H9 (cell line): ENCODE results near the gene AP2A2. TPM values are rescaled to one million over a fixed set of nuclear protein-coding genes. Genes with fewer than 3 reads are reported as not detected.

Experiments
- DNase-seq: peaks from one replicate; pipeline ENCODE4 v3.0.0-alpha.2; 2017
- H2AFZ ChIP-seq: one replicate; pipeline ENCODE4 v1.6.1; 2013; ENCODE audit warnings: mild to moderate bottlenecking, low read length, control low read depth, moderate library complexity
- H2AK5ac ChIP-seq: 2 replicates; pipeline ENCODE4 v1.6.1; 2013; ENCODE audit warnings: low read length, control low read depth, mixed read lengths; ENCODE audit not compliant: insufficient read length
- H2BK120ac ChIP-seq: one replicate; pipeline ENCODE4 v1.6.1; 2013; ENCODE audit warnings: low read depth, mild to moderate bottlenecking, low read length, control low read depth, inconsistent platforms; ENCODE audit not compliant: poor library complexity, severe bottlenecking
- H2BK12ac ChIP-seq: 2 replicates; pipeline ENCODE4 v1.6.1; 2013; ENCODE audit warnings: low read length, control low read depth, mixed read lengths, low read depth; ENCODE audit not compliant: insufficient read length
- H2BK15ac ChIP-seq: 2 replicates; pipeline ENCODE4 v1.6.1; 2013; ENCODE audit warnings: low read depth, low read length, control low read depth
- H2BK20ac ChIP-seq: one replicate; pipeline ENCODE4 v1.6.1; 2013; ENCODE audit warnings: low read depth, mild to moderate bottlenecking, low read length, control low read depth, inconsistent platforms; ENCODE audit not compliant: poor library complexity, severe bottlenecking
- H2BK5ac ChIP-seq: 2 replicates; pipeline ENCODE4 v1.6.1; 2013; ENCODE audit warnings: low read length, control low read depth, mixed read lengths; ENCODE audit not compliant: insufficient read length
- H3K14ac ChIP-seq: 2 replicates; pipeline ENCODE4 v1.6.1; 2013; ENCODE audit warnings: low read length, control low read depth; ENCODE audit not compliant: insufficient read depth
- H3K18ac ChIP-seq: 2 replicates; pipeline ENCODE4 v1.6.1; 2013; ENCODE audit warnings: low read depth, mild to moderate bottlenecking, mixed read lengths, low read length, control low read depth; ENCODE audit not compliant: insufficient read length
- H3K23ac ChIP-seq: 2 replicates; pipeline ENCODE4 v1.6.1; 2013; ENCODE audit warnings: low read length, control low read depth, mixed read lengths, low read depth; ENCODE audit not compliant: insufficient read length
- H3K23me2 ChIP-seq: 2 replicates; pipeline ENCODE4 v1.6.1; 2013; ENCODE audit warnings: low read depth, mild to moderate bottlenecking, mixed read lengths, low read length, control low read depth; ENCODE audit not compliant: insufficient read length, poor library complexity, severe bottlenecking
- H3K27ac ChIP-seq: 2 replicates; pipeline ENCODE4 v1.5.1; 2013; ENCODE audit warnings: low read length, control low read depth, mixed read lengths, low read depth; ENCODE audit not compliant: insufficient read length
- H3K27me3 ChIP-seq: 2 replicates; pipeline ENCODE4 v1.6.1; 2013; ENCODE audit warnings: low read length, control low read depth, inconsistent platforms; ENCODE audit not compliant: insufficient read depth
- H3K4ac ChIP-seq: 2 replicates; pipeline ENCODE4 v1.6.1; 2013; ENCODE audit warnings: low read depth, mild to moderate bottlenecking, control low read depth, inconsistent platforms, low read length, moderate library complexity
- H3K4me1 ChIP-seq: 2 replicates; pipeline ENCODE4 v1.6.1; 2013; ENCODE audit warnings: low read length, control low read depth, inconsistent platforms; ENCODE audit not compliant: insufficient read depth
- H3K4me2 ChIP-seq: 2 replicates; pipeline ENCODE4 v1.6.1; 2013; ENCODE audit warnings: low read length, control low read depth, mixed read lengths; ENCODE audit not compliant: insufficient read length, insufficient read depth
- H3K56ac ChIP-seq: 2 replicates; pipeline ENCODE4 v1.6.1; 2013; ENCODE audit warnings: low read depth, mild to moderate bottlenecking, mixed read lengths, low read length, control low read depth; ENCODE audit not compliant: insufficient read length
- H3K79me1 ChIP-seq: 2 replicates; pipeline ENCODE4 v1.6.1; 2013; ENCODE audit warnings: low read depth, mild to moderate bottlenecking, moderate library complexity, low read length, control low read depth, inconsistent platforms; ENCODE audit not compliant: insufficient read depth, poor library complexity, severe bottlenecking
- H3K79me2 ChIP-seq: 2 replicates; pipeline ENCODE4 v1.6.1; 2013; ENCODE audit warnings: low read length, control low read depth, inconsistent platforms; ENCODE audit not compliant: insufficient read depth
- H3K9ac ChIP-seq: 2 replicates; pipeline ENCODE4 v1.6.1; 2013; ENCODE audit warnings: low read length, control low read depth, mixed read lengths; ENCODE audit not compliant: insufficient read length; ENCODE audit errors: extremely low read depth
- H3K9me3 ChIP-seq: one replicate; pipeline ENCODE4 v1.6.1; 2013; ENCODE audit warnings: low read depth, low read length, inconsistent platforms; ENCODE audit not compliant: control insufficient read depth
- H3T11ph ChIP-seq: one replicate; pipeline ENCODE4 v1.6.1; 2013; ENCODE audit warnings: mild to moderate bottlenecking, low read length, control low read depth, inconsistent platforms
- H4K20me1 ChIP-seq: one replicate; pipeline ENCODE4 v1.6.1; 2013; ENCODE audit not compliant: control insufficient read depth, insufficient read length, insufficient read depth
- H4K5ac ChIP-seq: 2 replicates; pipeline ENCODE4 v1.6.1; 2013; ENCODE audit warnings: low read depth, mild to moderate bottlenecking, mixed read lengths, low read length, control low read depth; ENCODE audit not compliant: insufficient read length
- H4K8ac ChIP-seq: replicated peaks from 2 replicates; pipeline ENCODE4 v1.6.1; 2013; ENCODE audit warnings: low read length, control low read depth, mixed read lengths, low read depth; ENCODE audit not compliant: insufficient read length
- H4K91ac ChIP-seq: 2 replicates; pipeline ENCODE4 v1.6.1; 2013; ENCODE audit warnings: low read depth, mild to moderate bottlenecking, moderate library complexity, mixed read lengths, low read length, control low read depth; ENCODE audit not compliant: insufficient read length
- H3K27ac Mint-ChIP-seq, 3 experiments: 2 replicates in 2 of 3; 3 replicates in 1 of 3; pipeline ENCODE4 v1.8.0; 2020 to 2021; ENCODE audit warnings: mixed read lengths in 3 of 3, mild to moderate bottlenecking in 1 of 3, moderate library complexity in 1 of 3
- H3K27me3 Mint-ChIP-seq: 2 replicates; pipeline ENCODE4 v1.8.0; 2021; ENCODE audit warnings: low read depth, mild to moderate bottlenecking, moderate library complexity, mixed read lengths
- H3K36me3 Mint-ChIP-seq, 3 experiments: 2 replicates in 2 of 3; 3 replicates in 1 of 3; pipeline ENCODE4 v1.8.0; 2020 to 2021; ENCODE audit warnings: low read depth in 3 of 3, mixed read lengths in 3 of 3; ENCODE audit not compliant: insufficient read depth in 1 of 3
- H3K4me1 Mint-ChIP-seq, 2 experiments: 2 replicates each; pipeline ENCODE4 v1.8.0; 2020; ENCODE audit warnings: mixed read lengths in 2 of 2
- H3K4me3 Mint-ChIP-seq, 2 experiments: 2 replicates in 1 of 2; 3 replicates in 1 of 2; pipeline ENCODE4 v1.8.0; 2020 to 2021; ENCODE audit warnings: mild to moderate bottlenecking in 2 of 2, mixed read lengths in 2 of 2, moderate library complexity in 1 of 2
- H3K9me3 Mint-ChIP-seq, 2 experiments: 2 replicates in 1 of 2; 3 replicates in 1 of 2; pipeline ENCODE4 v1.8.0; 2020; ENCODE audit warnings: mild to moderate bottlenecking in 2 of 2, mixed read lengths in 2 of 2, moderate library complexity in 1 of 2
- CTCF ChIP-seq: fragments of 200-600 bp; sonication (generic); conservative IDR thresholded peaks from 3 replicates; pipeline ENCODE4 v1.8.0; 2021; ENCODE audit warnings: antibody characterized with exemption, mild to moderate bottlenecking
- WGBS: extraction: QIAGEN DNeasy Blood & Tissue Kit; methylation state at CpG from one replicate; pipeline ENCODE4 v1.1.7; 2013; ENCODE audit warnings: missing lambda C conversion rate, low lambda C conversion rate, mixed read lengths; ENCODE audit not compliant: insufficient read length; ENCODE audit errors: extremely low coverage; 5-methylcytosine and 5-hydroxymethylcytosine counted together
- total RNA-seq: library from RNA; stranded (reverse); gene quantifications from 2 replicates; pipeline ENCODE4 v1.2.1, GENCODE V29; 2021

Gene AP2A2
- total RNA-seq, 1 experiment from 2014 or later = 53.7 TPM

- no peaks in the 10 kb centered on the region for H3K79me1 ChIP-seq
- Mint-ChIP-seq H3K9me3 (no peaks in the 10 kb centered on the region), H3K27me3 (no peaks in the 10 kb centered on the region), H3K27ac (peak overlapping the region in 2 of 3 experiments; percentile 73 to 81; a peak in 4 of 7 replicates), H3K36me3 (peaks cover 10 to 62% (median 53%) of the 10 kb centered on the region in 3 experiments; a peak in 6 of 7 replicates), H3K4me1 (0 out of 4 replicates have a peak, but pooled peaks cover 0 to 3% of the 10 kb centered on the region in 2 experiments), H3K4me3 (no peak overlapping the region)
- H4K5ac ChIP-seq = no peak overlapping the region
- H3K4ac ChIP-seq = no peak overlapping the region
- no peak overlapping the region for H2AK5ac ChIP-seq
- no peak overlapping the region for H3K4me2 ChIP-seq
- H3K9ac ChIP-seq = no peak overlapping the region
- H2BK12ac ChIP-seq = no peak overlapping the region
- H3K23me2 ChIP-seq = no peaks in the 10 kb centered on the region
- no peak overlapping the region for H2AFZ ChIP-seq
- no peak overlapping the region for H3T11ph ChIP-seq
- no peak overlapping the region for H3K27ac ChIP-seq
- TF ChIP-seq CTCF = no peak
- H2BK5ac ChIP-seq = no peak overlapping the region
- H4K20me1 ChIP-seq = no peaks in the 10 kb centered on the region
- no CpG with 5 or more reads among the region's 32 CpGs for WGBS
- H3K56ac ChIP-seq = no peak overlapping the region
- H2BK15ac ChIP-seq = no peak overlapping the region
- no peak overlapping the region for H4K91ac ChIP-seq
- no peaks in the 10 kb centered on the region for H3K27me3 ChIP-seq
- DNase-seq = no peak
- H4K8ac ChIP-seq = no peak overlapping the region
- H2BK20ac ChIP-seq = no peak overlapping the region
- H3K79me2 ChIP-seq = no peaks in the 10 kb centered on the region
- H3K9me3 ChIP-seq = no peaks in the 10 kb centered on the region
- no peak overlapping the region for H2BK120ac ChIP-seq
- no peak overlapping the region for H3K18ac ChIP-seq
- no peak overlapping the region for H3K23ac ChIP-seq
- H3K14ac ChIP-seq = no peak overlapping the region
- H3K4me1 ChIP-seq = no peaks in the 10 kb centered on the region
Measured at GRCh38 chr11:1001617-1002405, 76.1 kb downstream of the AP2A2 start.
